ENCODE measurements around the gene C5orf52.

DNA sequence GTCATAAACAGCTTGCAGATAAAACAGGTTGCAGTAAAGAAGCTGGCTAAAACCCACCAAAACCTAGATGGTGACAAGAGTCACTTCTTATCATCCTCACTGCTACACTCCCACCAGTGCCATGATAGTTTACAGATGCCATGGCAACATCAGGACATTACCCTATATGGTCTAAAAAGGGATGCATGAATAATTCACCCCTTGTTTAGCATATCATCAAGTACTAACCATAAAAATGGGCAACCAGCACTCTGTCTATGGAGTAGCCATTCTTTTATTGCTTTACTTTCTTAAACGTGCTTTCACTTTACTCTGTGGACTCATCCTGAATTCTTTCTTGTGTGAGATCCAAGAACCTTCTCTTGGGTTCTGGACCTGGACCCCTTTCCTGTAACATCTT, 12.4 kb upstream of the C5orf52 start:
- TF ChIP-seq, protein P1, sequence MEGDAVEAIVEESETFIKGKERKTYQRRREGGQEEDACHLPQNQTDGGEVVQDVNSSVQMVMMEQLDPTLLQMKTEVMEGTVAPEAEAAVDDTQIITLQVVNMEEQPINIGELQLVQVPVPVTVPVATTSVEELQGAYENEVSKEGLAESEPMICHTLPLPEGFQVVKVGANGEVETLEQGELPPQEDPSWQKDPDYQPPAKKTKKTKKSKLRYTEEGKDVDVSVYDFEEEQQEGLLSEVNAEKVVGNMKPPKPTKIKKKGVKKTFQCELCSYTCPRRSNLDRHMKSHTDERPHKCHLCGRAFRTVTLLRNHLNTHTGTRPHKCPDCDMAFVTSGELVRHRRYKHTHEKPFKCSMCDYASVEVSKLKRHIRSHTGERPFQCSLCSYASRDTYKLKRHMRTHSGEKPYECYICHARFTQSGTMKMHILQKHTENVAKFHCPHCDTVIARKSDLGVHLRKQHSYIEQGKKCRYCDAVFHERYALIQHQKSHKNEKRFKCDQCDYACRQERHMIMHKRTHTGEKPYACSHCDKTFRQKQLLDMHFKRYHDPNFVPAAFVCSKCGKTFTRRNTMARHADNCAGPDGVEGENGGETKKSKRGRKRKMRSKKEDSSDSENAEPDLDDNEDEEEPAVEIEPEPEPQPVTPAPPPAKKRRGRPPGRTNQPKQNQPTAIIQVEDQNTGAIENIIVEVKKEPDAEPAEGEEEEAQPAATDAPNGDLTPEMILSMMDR (IDR thresholded peaks at IDR 0.05), result no peak
- no peak for TF ChIP-seq POLR2A (IDR thresholded peaks at IDR 0.05)
- no peak for TF ChIP-seq POLR2AphosphoS5 (IDR thresholded peaks at IDR 0.05)
